Neural cell (in vitro differentiated cells): ENCODE measurements around the gene FAM107B. TPM values are rescaled to one million over a fixed set of nuclear protein-coding genes. Genes with fewer than 3 reads are reported as not detected.

Experiments
- H2AFZ ChIP-seq: fragments of 200-600, 300-800 bp; sonication (generic), shearing (Covaris generic); 2 replicates; pipeline ENCODE4 v1.6.0; 2014; ENCODE audit warnings: low read depth, mild to moderate bottlenecking, antibody characterized with exemption, low read length, moderate library complexity
- H3F3A ChIP-seq: fragments of 200-600 bp; shearing (Covaris generic); 2 replicates; pipeline ENCODE4 v1.6.1; 2016; ENCODE audit warnings: mild to moderate bottlenecking, moderate library complexity, mixed read lengths, antibody characterized with exemption, low read length; ENCODE audit not compliant: insufficient read depth, poor library complexity, severe bottlenecking
- H3K27ac ChIP-seq: fragments of 200-600, 300-800 bp; sonication (generic), shearing (Covaris generic); 2 replicates; pipeline ENCODE4 v1.5.1; 2014; ENCODE audit warnings: mild to moderate bottlenecking, low read length, moderate library complexity
- H3K27me3 ChIP-seq: fragments of 300-800, 200-600 bp; sonication (generic), shearing (Covaris generic); 2 replicates; pipeline ENCODE4 v1.6.0; 2014; ENCODE audit warnings: mild to moderate bottlenecking, low read depth, low read length, moderate library complexity; ENCODE audit not compliant: insufficient read depth
- H3K36me3 ChIP-seq: fragments of 300-800, 200-600 bp; sonication (generic), shearing (Covaris generic); 2 replicates; pipeline ENCODE4 v1.5.1; 2014; ENCODE audit warnings: mild to moderate bottlenecking, antibody characterized with exemption, low read length, moderate library complexity; ENCODE audit not compliant: insufficient read depth
- H3K4me2 ChIP-seq: fragments of 300-800, 200-600 bp; sonication (generic), shearing (Covaris generic); 2 replicates; pipeline ENCODE4 v1.6.0; 2014; ENCODE audit warnings: mild to moderate bottlenecking, low read length
- H3K4me3 ChIP-seq: fragments of 300-800, 200-600 bp; sonication (generic), shearing (Covaris generic); 2 replicates; pipeline ENCODE4 v1.5.1; 2014; ENCODE audit warnings: mild to moderate bottlenecking, low read length, moderate library complexity
- H3K79me2 ChIP-seq: fragments of 200-600 bp; shearing (Covaris generic); replicated peaks from 2 replicates; pipeline ENCODE4 v1.6.0; 2014; ENCODE audit warnings: mild to moderate bottlenecking, low read length, moderate library complexity; ENCODE audit not compliant: insufficient read depth
- H3K9ac ChIP-seq: fragments of 300-800, 200-600 bp; sonication (generic), shearing (Covaris generic); 2 replicates; pipeline ENCODE4 v1.6.1; 2016; ENCODE audit warnings: mild to moderate bottlenecking, low read length, mixed read lengths
- H3K9me2 ChIP-seq: fragments of 200-600 bp; shearing (Covaris generic); 2 replicates; pipeline ENCODE4 v1.6.1; 2016; ENCODE audit warnings: mild to moderate bottlenecking, low read length, mixed read lengths; ENCODE audit not compliant: insufficient read depth
- H3K9me3 ChIP-seq: fragments of 200-600, 300-800 bp; sonication (generic), shearing (Covaris generic); 2 replicates; pipeline ENCODE4 v1.6.1; 2016; ENCODE audit warnings: mild to moderate bottlenecking, mixed run types, low read length, moderate library complexity, mixed read lengths
- H4K20me1 ChIP-seq: fragments of 200-600 bp; shearing (Covaris generic); 2 replicates; pipeline ENCODE4 v1.6.1; 2016; ENCODE audit warnings: mild to moderate bottlenecking, mixed run types; ENCODE audit not compliant: insufficient read depth
- CTCF ChIP-seq: fragments of 450-650 bp; IDR thresholded peaks from 2 replicates; pipeline ENCODE4 v1.5.1; 2014; ENCODE audit warnings: antibody characterized with exemption, mild to moderate bottlenecking, moderate library complexity; ENCODE audit not compliant: poor library complexity, severe bottlenecking
- EP300 ChIP-seq: fragments of 450-650 bp; conservative IDR thresholded peaks from 2 replicates; pipeline ENCODE4 v1.6.1; 2014; ENCODE audit warnings: antibody characterized with exemption, mild to moderate bottlenecking, moderate library complexity; ENCODE audit not compliant: poor library complexity, severe bottlenecking
- EZH2 ChIP-seq: fragments of 200-600, 300-800 bp; shearing (Covaris generic), sonication (generic); IDR thresholded peaks from 2 replicates; pipeline ENCODE4 v1.6.1; 2014; ENCODE audit warnings: antibody characterized with exemption, low read length, borderline replicate concordance, mild to moderate bottlenecking; ENCODE audit not compliant: insufficient read depth, poor library complexity, severe bottlenecking
- MXI1 ChIP-seq: fragments of 450-650 bp; conservative IDR thresholded peaks from 2 replicates; pipeline ENCODE4 v1.6.1; 2014; ENCODE audit warnings: antibody characterized with exemption, mild to moderate bottlenecking; ENCODE audit not compliant: poor library complexity, severe bottlenecking
- POLR2AphosphoS5 ChIP-seq: IDR thresholded peaks from 2 replicates; pipeline ENCODE4 v1.6.1; 2012
- RAD21 ChIP-seq: fragments of 450-650 bp; conservative IDR thresholded peaks from 2 replicates; pipeline ENCODE4 v1.6.1; 2014; ENCODE audit warnings: antibody characterized with exemption, mild to moderate bottlenecking, moderate library complexity
- REST ChIP-seq: IDR thresholded peaks from 2 replicates; pipeline ENCODE4 v1.6.1; 2012; ENCODE audit warnings: borderline replicate concordance
- SMC3 ChIP-seq: fragments of 450-650 bp; conservative IDR thresholded peaks from 2 replicates; pipeline ENCODE4 v1.6.1; 2014; ENCODE audit warnings: antibody characterized with exemption, mild to moderate bottlenecking, moderate library complexity; ENCODE audit not compliant: poor library complexity
- TAF1 ChIP-seq: IDR thresholded peaks from 2 replicates; pipeline ENCODE4 v1.6.1; 2012; ENCODE audit warnings: low read depth
- polyA plus RNA-seq: library from polyadenylated mRNA; depleted of rRNA; stranded (reverse); fragments of >200 nt; gene quantifications from 2 replicates; pipeline ENCODE4 v1.2.3, GENCODE V29; 2014

FAM107B gene
- polyA plus RNA-seq, 1 donor from 2014 or later: 106 TPM

GRCh38 chr10:14532473-14533251, 242.0 kb downstream of the FAM107B start:
- Histone ChIP-seq H3K9ac (no peak overlapping the region), H3F3A (no peaks in the 10 kb centered on the region), H4K20me1 (no peaks in the 10 kb centered on the region), H3K9me3 (no peaks in the 10 kb centered on the region), H3K36me3 (no peaks in the 10 kb centered on the region), H3K27ac (no peak overlapping the region), H2AFZ (no peak overlapping the region), H3K79me2 (peaks cover 21% of the 10 kb centered on the region), H3K27me3 (no peaks in the 10 kb centered on the region), H3K4me3 (no peak overlapping the region), H3K4me2 (no peak overlapping the region), H3K9me2 (no peaks in the 10 kb centered on the region)
- TF ChIP-seq TAF1: no peak
- TF ChIP-seq POLR2AphosphoS5: no peak
- TF ChIP-seq REST: no peak
- TF ChIP-seq RAD21: no peak
- TF ChIP-seq MXI1: no peak
- no peak for TF ChIP-seq SMC3

GRCh38 chr10:14531974-14532373, 242.7 kb downstream of the FAM107B start:
- Histone ChIP-seq H3K36me3 (no peaks in the 10 kb centered on the region), H3K9ac (no peak overlapping the region), H3K9me2 (no peaks in the 10 kb centered on the region), H3K27ac (no peak overlapping the region), H3K4me3 (no peak overlapping the region), H3K27me3 (no peaks in the 10 kb centered on the region), H3K9me3 (no peaks in the 10 kb centered on the region), H4K20me1 (no peaks in the 10 kb centered on the region), H3K79me2 (peaks cover 17% of the 10 kb centered on the region), H3K4me2 (no peak overlapping the region), H2AFZ (no peak overlapping the region), H3F3A (no peaks in the 10 kb centered on the region)
- TF ChIP-seq REST (no peak), SMC3 (no peak), RAD21 (no peak), CTCF (no peak), POLR2AphosphoS5 (no peak), TAF1 (no peak), EZH2 (no peak), MXI1 (no peak), EP300 (no peak)
